K562 (cell line): Measurements from ENCODE around the gene SLC8A1.

Source experiments
- CHD1 ChIP-seq: fragments of 200-600 bp; sonication (generic); IDR thresholded peaks from one replicate; pipeline ENCODE4 v1.6.1; 2012; ENCODE audit warnings: mild to moderate bottlenecking, moderate library complexity, low read length, inconsistent platforms
- EHMT2 ChIP-seq: fragments of 450-650 bp; IDR thresholded peaks from 2 replicates; pipeline ENCODE4 v1.6.1; 2018; ENCODE audit warnings: antibody characterized with exemption
- ELK1 ChIP-seq: sonication (generic); formaldehyde crosslinking; IDR thresholded peaks from 2 replicates; pipeline ENCODE4 v1.8.1; 2022; ENCODE audit warnings: missing genetic modification reagents
- JUN ChIP-seq, 2 experiments: sonication (generic) in 1 of 2; formaldehyde crosslinking in 1 of 2; IDR thresholded peaks; 2 replicates each; pipeline versions ENCODE4 v1.6.1 to v1.8.0; 2012 to 2022; ENCODE audit warnings: borderline replicate concordance in 2 of 2, mild to moderate bottlenecking in 2 of 2, improper control_type of control experiment in 1 of 2, low read depth in 1 of 2, low read length in 1 of 2, missing genetic modification reagents in 1 of 2
- JUNB ChIP-seq: fragments of 450-650 bp; formaldehyde crosslinking; conservative IDR thresholded peaks from 2 replicates; pipeline ENCODE4 v1.4.0; 2020; ENCODE audit warnings: mild to moderate bottlenecking
- KAT2B ChIP-seq: IDR thresholded peaks from one replicate; pipeline ENCODE4 v1.6.1; 2012; ENCODE audit warnings: low read depth, mild to moderate bottlenecking, control low read depth, inconsistent platforms, low read length, moderate library complexity

DNA sequence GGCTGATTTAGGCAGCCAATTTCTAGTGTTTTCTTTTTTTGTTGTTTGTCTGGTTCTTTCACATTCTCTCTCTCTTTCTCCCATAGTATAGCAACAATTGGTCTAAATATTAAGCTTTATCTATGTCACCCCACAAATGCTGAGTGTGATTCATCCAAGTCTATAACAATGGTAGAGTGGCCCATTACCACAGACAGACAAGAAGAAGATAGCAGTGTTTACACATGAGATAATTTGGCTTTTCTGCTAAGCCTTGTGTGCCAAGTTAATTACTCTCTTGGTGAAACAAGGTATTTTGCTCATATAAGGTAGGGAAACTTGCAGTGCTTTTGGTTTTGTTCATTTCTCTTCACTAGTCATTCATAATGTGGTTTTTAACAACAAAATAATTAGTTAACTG is 166.5 kb downstream of the SLC8A1 start:
- TF ChIP-seq KAT2B: no peak
- no peak for TF ChIP-seq JUN (IDR thresholded peaks at IDR 0.05; ENCODE audit: borderline replicate concordance, low read depth, low read length)
- TF ChIP-seq JUN (CRISPR knock-in tag; IDR thresholded peaks at IDR 0.05; ENCODE audit: borderline replicate concordance): no peak
- TF ChIP-seq EHMT2: no peak
- no peak for TF ChIP-seq ELK1
- TF ChIP-seq CHD1: no peak
- no peak for TF ChIP-seq JUNB (CRISPR knock-in tag)
